NT2/D1 (cell line): ENCODE measurements around the gene OPCML.

Source experiments
- SUZ12 ChIP-seq: IDR thresholded peaks from 2 replicates; pipeline ENCODE4 v1.6.1; 2011; ENCODE audit not compliant: insufficient read length, insufficient read depth; ENCODE audit errors: extremely low read depth
- ZNF274 ChIP-seq: IDR thresholded peaks from 2 replicates; pipeline ENCODE4 v1.6.1; 2011; ENCODE audit warnings: mild to moderate bottlenecking, low read depth, low read length

DNA sequence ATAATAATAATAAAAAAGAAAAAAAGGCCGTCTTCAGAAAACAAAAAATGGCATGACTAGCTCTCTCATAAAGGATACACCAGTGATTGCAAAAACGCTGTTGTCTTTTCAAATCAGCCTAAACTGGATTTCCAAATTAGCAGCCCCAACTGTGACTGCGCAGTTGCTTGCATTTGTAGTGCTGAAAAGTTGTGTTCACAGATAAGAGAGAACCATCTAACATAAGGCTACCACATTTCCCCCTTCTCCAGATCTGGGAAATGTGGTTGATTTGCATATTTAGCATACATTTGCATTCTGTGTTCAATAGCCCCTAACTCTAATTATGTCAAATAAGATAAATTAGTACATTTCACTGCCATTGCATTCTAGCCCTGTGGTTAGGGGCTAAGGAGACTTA lies 650.7 kb downstream of the OPCML start:
- TF ChIP-seq SUZ12 (no peak), ZNF274 (no peak)
